Measurements from ENCODE around the gene TRPM4.
"Not testable (repeated sequence)": the region's sequence is repeated elsewhere in the genome, so short reads cannot be mapped to it uniquely, and the experiment has no call there.

TRPM4 gene

GRCh38 chr19:49150106-49150943, 7.3 kb upstream of the TRPM4 start:
- peak; percentile 100 for DNase-seq

DNA sequence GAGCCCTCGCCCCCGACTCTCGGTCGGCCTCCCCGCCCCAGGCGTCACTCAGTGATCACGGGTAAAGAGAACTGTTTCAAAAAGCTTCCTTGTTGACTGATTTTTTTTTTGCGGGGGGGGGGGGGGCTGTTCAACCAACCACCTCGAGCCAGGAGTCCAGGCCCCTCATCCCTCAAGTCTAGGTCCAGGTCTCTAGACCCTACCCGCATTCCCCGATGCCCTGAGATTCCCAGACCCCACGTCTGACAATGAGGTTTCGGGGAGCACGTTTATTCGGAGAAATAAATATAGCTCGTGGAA, 6.7 kb upstream of the TRPM4 start:
- no peak for DNase-seq

DNA sequence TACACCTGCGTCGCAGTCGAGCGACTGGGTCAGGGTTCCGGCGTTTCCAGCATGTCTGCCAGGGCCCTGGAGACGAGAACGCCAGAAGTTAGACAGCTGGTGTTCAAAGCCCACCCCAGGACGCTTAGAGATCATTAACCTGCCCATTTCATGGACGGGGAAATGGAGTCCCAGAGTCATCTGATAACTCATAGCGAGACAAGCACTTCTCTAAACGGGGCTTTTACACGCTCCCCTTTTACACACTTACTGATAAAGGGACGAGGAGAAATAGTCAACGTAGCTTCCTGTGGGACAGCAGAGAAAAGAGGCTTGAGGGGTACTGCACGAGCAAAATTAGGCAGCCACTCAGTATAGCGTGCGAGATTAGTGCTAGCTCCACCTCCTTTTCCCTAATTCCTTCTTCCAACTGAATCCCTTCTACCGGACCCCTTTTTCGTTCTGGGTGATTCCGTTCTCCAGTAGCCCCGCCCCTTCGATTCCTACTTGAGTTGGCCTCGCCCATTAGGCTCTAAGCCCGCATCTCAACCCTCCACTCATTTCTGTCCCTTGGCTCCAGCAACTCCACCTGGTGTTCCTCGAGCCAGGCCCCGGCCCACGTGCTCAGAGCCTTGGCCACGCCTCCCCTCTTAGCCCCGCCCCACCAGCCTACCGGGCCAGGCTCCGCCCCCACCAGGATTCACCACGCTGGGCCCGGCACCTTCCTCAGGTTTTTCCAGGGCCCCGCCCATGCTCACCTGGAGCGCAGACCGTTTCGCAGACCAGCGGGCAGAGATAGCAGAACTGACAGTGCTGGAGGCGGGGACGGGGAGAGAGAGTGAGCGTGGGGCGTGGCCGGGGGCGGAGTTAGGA, 6.1 kb upstream of the TRPM4 start:
- no peak for DNase-seq

GRCh38 chr19:49152119-49152550, 5.5 kb upstream of the TRPM4 start:
- no peak for DNase-seq

DNA sequence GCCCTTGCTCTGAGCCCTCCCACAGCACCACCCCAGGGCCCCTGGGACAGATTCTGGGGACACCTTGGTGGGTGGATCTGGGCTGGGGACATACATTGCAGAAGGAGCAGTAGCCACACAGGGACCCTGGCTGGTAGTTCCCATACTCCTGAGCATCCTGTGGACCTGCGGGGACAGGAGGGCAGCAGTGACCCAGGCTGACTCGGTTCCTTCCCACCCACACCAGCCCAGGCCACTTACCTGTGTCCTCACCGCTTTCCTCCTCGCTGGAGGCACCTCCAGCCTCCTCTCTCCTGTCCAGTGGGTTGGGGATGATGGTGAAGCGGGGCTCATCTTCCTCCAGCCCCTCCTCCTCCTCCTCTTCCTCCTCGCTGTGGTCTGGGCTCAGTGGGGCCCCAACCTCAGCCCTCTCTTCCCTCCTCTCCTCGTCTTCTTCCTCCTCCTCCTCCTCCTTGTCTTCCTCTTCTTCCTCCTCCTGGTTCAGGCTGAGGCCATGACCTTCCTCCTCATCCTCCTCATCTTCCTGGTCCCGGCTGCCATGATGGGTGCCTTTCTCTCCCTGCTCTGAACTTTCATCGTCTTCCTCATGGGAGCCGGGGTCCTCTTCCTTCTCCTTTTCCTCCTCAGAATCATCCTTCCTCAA, 4.3 kb upstream of the TRPM4 start:
- no peak for DNase-seq

DNA sequence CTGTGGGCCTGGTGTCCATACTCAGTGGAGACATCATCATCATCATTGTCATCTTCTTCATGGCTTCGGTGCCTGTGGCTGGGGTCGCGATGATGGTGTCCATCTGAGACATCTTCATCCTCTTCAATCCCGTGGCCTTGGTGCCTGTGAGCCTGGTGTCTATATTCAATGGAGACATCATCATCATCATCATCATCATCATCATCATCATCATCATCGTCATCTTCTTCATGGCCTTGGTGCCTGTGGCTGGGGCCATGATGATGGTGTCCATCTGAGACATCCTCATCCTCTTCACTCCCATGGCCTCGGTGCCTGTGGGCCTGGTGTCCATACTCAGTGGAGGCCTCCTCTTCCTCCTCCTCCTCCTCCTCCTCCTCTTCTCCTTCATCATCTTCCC, 3.3 kb upstream of the TRPM4 start:
- DNase-seq = no peak

GRCh38 chr19:49155005-49155819, 2.4 kb upstream of the TRPM4 start, which contains the start of gene HRC:
Gene HRC (minus strand): TSS chr19:49155396. CDS start chr19:49155237, 159 bp downstream.
- DNase-seq = peak; percentile 68

- peak; percentile 56 for DNase-seq
Measured at GRCh38 chr19:49155820-49156346, 1.7 kb upstream of the TRPM4 start.

DNA sequence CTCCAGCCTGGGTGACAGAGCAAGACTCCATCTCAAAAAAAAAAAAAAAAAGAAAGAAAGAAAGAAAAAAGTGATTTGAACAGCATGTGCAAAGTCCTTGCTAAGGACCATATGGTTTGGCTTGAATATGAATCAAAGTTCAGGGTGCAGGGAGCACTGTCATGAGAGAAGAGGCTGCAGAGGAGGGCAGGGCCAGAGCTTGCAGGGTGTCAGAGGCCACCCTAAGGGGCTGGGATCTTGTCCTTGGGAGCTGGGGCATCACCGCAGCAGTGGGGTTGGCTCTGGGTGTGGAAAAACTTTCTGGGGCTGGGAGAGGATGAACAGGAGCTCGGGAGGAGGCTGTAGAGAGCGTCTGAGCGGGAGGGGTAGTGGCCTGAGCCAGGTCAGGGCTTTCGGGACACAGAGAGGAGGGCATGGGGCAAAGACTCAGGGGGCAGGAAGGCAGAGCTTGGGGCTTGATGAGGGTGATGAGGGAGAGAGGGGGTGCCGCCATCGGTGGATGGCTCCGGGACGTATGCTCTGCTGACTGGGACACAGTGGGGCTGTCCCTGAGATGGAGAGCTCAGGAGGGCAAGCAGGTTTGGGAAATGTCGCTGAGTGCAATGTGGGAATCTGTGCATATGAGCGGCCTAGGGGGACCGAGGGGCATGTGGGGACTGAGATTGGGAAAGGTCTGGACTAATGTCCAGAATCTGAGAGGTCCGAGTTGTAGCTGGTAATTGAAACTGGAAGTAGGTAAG, 3.0 kb downstream of the TRPM4 start:
- DNase-seq = no peak

DNA sequence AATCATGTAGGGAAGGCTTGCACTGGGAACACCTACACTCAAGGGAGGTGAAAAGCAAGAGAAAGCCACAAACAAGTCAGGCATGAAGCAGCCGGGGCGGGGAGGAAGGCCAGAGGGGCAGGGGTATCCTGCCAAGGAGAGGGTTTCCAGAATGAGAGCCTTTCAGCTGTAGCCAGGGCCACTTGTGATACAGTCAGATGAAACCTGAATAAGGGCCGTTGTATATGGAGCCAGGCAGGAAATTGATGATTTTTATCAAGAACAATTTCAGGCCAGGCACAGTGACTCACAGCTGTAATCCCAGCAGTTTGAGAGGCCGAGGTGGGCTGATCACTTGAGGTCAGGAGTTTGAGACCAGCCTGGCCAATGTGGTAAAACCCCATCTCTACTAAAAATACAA, 4.4 kb downstream of the TRPM4 start:
- no peak for DNase-seq

DNA sequence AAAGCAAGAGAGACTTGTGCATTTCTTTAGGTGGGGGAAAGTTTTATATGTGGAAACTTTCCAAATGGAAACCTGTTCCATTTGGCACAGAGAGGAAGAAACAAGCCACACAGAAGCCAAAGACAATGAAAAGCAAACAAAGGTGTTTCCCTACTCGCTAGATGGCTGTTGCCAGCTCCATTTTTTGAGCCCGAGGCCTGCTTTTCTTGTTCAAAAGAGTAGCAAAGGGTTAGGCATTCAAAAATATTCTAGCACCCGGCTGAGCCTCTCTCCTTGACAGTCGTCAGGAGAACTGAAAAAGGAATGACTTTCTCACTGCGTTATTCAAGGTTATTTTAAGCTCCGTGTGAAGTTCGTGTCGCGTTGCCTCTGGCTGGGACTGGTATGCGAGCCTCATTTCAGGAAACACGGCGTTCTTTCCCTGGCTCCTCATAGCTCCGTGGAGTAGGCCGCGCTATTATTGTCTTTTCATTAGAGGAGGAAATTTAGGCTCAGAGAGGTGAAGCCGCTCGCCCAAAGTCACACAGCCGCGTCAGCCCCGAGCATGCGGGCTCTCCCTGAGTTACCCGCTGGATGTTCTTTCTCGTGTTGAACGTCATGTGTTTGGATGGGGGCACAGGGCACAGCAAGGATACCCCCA, 7.6 kb downstream of the TRPM4 start:
- no peak for DNase-seq

- peak; percentile 45 for DNase-seq
Measured at GRCh38 chr19:49165865-49166301, 8.3 kb downstream of the TRPM4 start.

DNA sequence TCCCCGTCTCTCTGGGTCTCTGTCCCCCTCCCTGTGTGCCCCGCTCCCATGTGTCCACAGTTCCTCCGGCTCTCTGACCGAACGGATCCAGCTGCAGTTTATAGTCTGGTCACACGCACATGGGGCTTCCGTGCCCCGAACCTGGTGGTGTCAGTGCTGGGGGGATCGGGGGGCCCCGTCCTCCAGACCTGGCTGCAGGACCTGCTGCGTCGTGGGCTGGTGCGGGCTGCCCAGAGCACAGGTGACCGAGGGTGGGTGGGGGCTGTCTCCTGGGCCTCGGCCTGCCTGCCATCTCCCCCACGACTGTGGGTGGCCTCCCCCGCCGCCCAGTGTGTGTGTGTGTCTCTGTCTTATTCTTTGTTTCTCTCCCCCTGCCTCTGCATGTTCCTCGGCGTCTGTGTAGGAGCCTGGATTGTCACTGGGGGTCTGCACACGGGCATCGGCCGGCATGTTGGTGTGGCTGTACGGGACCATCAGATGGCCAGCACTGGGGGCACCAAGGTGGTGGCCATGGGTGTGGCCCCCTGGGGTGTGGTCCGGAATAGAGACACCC, 10.3 kb downstream of the TRPM4 start:
- no peak for DNase-seq

GRCh38 chr19:49168421-49168820, 10.8 kb downstream of the TRPM4 start:
- no peak for DNase-seq

DNA sequence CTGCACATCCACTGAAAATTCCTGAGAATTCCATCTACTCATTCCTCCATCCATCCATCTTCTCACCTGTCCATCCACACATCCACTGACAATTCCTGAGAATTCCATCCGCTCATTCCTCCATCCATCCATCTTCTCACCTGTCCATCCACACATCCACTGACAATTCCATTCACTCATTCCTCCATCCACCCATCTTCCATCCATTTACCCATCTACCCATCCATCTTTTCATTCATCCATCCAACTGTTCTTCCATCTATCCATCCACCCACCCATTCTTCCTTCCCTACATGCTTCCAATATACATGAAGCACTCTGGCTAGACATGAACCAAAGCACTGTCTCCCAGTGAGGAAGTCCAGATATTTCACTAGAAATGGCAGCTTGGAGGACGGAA, 15.6 kb downstream of the TRPM4 start:
- no peak for DNase-seq

DNA sequence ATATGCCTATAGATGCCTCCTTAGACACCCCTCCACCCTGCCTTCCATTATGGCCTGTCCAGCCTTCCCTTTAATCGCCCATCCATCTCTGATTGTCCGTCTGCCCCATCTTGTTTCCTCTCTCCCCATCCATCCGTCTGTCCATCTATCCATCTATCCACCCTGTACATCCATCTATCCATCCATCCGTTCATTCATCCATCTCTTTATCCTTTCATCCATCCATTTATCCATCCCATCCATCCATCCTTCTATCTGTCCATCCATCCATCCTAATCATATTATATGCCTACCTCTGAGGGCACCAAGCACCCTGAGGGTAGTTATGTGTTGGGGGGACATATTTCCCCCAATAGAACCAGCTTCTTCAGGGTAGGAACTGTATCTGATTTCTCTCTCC, 23.1 kb downstream of the TRPM4 start:
- DNase-seq = no peak

DNA sequence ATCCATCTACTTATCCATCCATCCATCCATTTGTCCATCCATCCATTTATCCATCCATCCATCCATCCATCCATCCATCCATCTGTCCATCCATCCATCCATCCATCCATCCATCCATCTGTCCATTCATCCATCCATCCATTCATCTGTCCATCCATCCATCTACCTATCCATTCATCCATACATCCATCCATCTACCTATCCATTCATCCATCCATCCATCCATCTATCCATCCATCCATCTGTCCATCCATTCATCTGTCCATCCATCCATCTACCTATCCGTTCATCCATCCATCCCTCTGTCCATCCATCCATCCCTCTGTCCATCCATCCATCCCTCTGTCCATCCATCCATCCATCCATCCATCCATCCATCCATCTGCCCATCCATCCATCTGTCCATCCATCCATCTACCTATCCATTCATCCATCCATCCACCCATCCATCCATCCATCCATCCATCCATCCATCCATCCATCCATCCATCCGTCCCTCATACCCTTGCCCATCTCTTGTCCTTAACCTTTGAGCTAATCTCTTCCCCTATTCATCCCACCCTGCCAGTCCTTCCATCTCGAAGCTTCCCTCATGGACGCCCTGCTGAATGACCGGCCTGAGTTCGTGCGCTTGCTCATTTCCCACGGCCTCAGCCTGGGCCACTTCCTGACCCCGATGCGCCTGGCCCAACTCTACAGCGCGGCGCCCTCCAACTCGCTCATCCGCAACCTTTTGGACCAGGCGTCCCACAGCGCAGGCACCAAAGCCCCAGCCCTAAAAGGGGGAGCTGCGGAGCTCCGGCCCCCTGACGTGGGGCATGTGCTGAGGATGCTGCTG, 24.6 kb downstream of the TRPM4 start:
- not testable (repeated sequence) for DNase-seq

- DNase-seq = no peak
Measured at GRCh38 chr19:49182848-49183375, 25.3 kb downstream of the TRPM4 start.

DNA sequence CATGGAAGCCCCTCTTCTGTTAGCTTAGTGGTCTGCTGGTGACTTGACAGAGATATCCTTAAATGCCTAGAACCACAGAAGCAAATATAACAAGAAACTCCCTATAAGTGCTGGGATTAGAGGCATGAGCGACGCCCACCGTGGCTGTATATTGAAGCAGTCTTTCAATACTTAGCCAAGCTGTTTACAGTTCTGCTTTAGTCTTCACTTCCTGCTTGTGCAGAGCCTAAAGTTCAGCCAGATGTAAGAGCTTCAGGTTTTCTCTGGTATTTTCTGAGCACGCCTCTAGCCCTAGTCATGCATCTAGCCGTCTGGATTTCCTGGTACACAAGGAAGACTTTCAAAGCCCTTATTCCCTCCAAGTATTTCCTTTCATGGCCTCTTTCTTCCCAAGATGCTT, 28.5 kb downstream of the TRPM4 start:
- DNase-seq = no peak
